ENCODE measurements around the gene SLC48A1. TPM values are rescaled to one million over a fixed set of nuclear protein-coding genes. Genes with fewer than 3 reads are reported as not detected.

The SLC48A1 gene
- total and polyA plus RNA-seq, 2 donors (not counting 1 experiment from before 2014, with no cell fraction given): 9.0 to 18.7 TPM

GRCh38 chr12:47735649-47736048 is 37.4 kb upstream of the SLC48A1 start:
- no peaks in the 10 kb centered on the region for H3K9me3 ChIP-seq (ENCODE audit: control insufficient read depth, insufficient read depth, low read depth, low read length)
- TF ChIP-seq CTCF (conservative IDR thresholded peaks at IDR 0.05 in 1 of 2, IDR thresholded peaks at IDR 0.05 in 1 of 2; ENCODE audit: low read depth in 1 of 2, low read length in 2 of 2) (no peak), EZH2 (IDR thresholded peaks at IDR 0.05; ENCODE audit: low read length, missing control alignments) (no peak)
- H3K27ac ChIP-seq (ENCODE audit: insufficient read depth, low read length): no peak overlapping the region
- H3K4me1 ChIP-seq (ENCODE audit: control insufficient read depth, extremely low read depth, insufficient read depth, low read length): peaks cover 18% of the 10 kb centered on the region
- H4K20me1 ChIP-seq (ENCODE audit: control insufficient read depth, extremely low read depth, insufficient read depth, low read length): no peaks in the 10 kb centered on the region
- no peaks in the 10 kb centered on the region for H3K79me2 ChIP-seq (ENCODE audit: control insufficient read depth, insufficient read depth, low read length)
- peak in 1 of 2 donors; percentile 25 for DNase-seq (ENCODE audit: low read depth in 2 of 2)
- H3K27me3 ChIP-seq (ENCODE audit: control insufficient read depth, insufficient read depth, low read length): no peaks in the 10 kb centered on the region
- H2AFZ ChIP-seq (ENCODE audit: low read length): no peak overlapping the region
- no peak overlapping the region for H3K4me3 ChIP-seq (replicated peaks in 1 of 4; ENCODE audit: control extremely low read depth in 1 of 4, insufficient read depth in 1 of 4, low read depth in 3 of 4, low read length in 4 of 4)
- H3K9ac ChIP-seq (ENCODE audit: insufficient read depth, low read length): no peak overlapping the region
- H3K36me3 ChIP-seq (ENCODE audit: control insufficient read depth, insufficient read depth, low read length): no peaks in the 10 kb centered on the region
- no peak overlapping the region for H3K4me2 ChIP-seq (ENCODE audit: extremely low read depth, insufficient read depth, low read length)

- Histone ChIP-seq H3K27me3 (ENCODE audit: control insufficient read depth, insufficient read depth, low read length) (no peaks in the 10 kb centered on the region), H3K36me3 (ENCODE audit: control insufficient read depth, insufficient read depth, low read length) (no peaks in the 10 kb centered on the region), H3K4me2 (ENCODE audit: extremely low read depth, insufficient read depth, low read length) (no peak overlapping the region), H3K9me3 (ENCODE audit: control insufficient read depth, insufficient read depth, low read depth, low read length) (no peaks in the 10 kb centered on the region), H3K4me1 (ENCODE audit: control insufficient read depth, extremely low read depth, insufficient read depth, low read length) (peaks cover 18% of the 10 kb centered on the region), H3K79me2 (ENCODE audit: control insufficient read depth, insufficient read depth, low read length) (no peaks in the 10 kb centered on the region), H4K20me1 (ENCODE audit: control insufficient read depth, extremely low read depth, insufficient read depth, low read length) (no peaks in the 10 kb centered on the region), H2AFZ (ENCODE audit: low read length) (no peak overlapping the region), H3K27ac (ENCODE audit: insufficient read depth, low read length) (no peak overlapping the region), H3K9ac (ENCODE audit: insufficient read depth, low read length) (no peak overlapping the region), H3K4me3 (replicated peaks in 1 of 4; ENCODE audit: control extremely low read depth in 1 of 4, insufficient read depth in 1 of 4, low read depth in 3 of 4, low read length in 4 of 4) (no peak overlapping the region)
- DNase-seq (ENCODE audit: low read depth in 2 of 2): no peak
- TF ChIP-seq EZH2 (IDR thresholded peaks at IDR 0.05; ENCODE audit: low read length, missing control alignments): no peak
- TF ChIP-seq CTCF (conservative IDR thresholded peaks at IDR 0.05 in 1 of 2, IDR thresholded peaks at IDR 0.05 in 1 of 2; ENCODE audit: low read depth in 1 of 2, low read length in 2 of 2): no peak
These were observed 36.8 kb upstream of the SLC48A1 start for GRCh38 chr12:47736216-47736615.

- peaks cover 18% of the 10 kb centered on the region for H3K4me1 ChIP-seq (ENCODE audit: control insufficient read depth, extremely low read depth, insufficient read depth, low read length)
- TF ChIP-seq EZH2 (IDR thresholded peaks at IDR 0.05; ENCODE audit: low read length, missing control alignments) (no peak), CTCF (conservative IDR thresholded peaks at IDR 0.05 in 1 of 2, IDR thresholded peaks at IDR 0.05 in 1 of 2; ENCODE audit: low read depth in 1 of 2, low read length in 2 of 2) (no peak)
- H2AFZ ChIP-seq (ENCODE audit: low read length): peak overlapping the region; percentile 77
- peak overlapping the region; percentile 78 for H3K4me2 ChIP-seq (ENCODE audit: extremely low read depth, insufficient read depth, low read length)
- no peaks in the 10 kb centered on the region for H3K36me3 ChIP-seq (ENCODE audit: control insufficient read depth, insufficient read depth, low read length)
- no peak overlapping the region for H3K9ac ChIP-seq (ENCODE audit: insufficient read depth, low read length)
- H3K79me2 ChIP-seq (ENCODE audit: control insufficient read depth, insufficient read depth, low read length): no peaks in the 10 kb centered on the region
- DNase-seq (ENCODE audit: low read depth in 2 of 2): peak; percentile 31 to 93
- no peaks in the 10 kb centered on the region for H3K27me3 ChIP-seq (ENCODE audit: control insufficient read depth, insufficient read depth, low read length)
- peak overlapping the region in 1 of 4 experiments; percentile 31 for H3K4me3 ChIP-seq (replicated peaks in 1 of 4; ENCODE audit: control extremely low read depth in 1 of 4, insufficient read depth in 1 of 4, low read depth in 3 of 4, low read length in 4 of 4)
- no peaks in the 10 kb centered on the region for H4K20me1 ChIP-seq (ENCODE audit: control insufficient read depth, extremely low read depth, insufficient read depth, low read length)
- no peaks in the 10 kb centered on the region for H3K9me3 ChIP-seq (ENCODE audit: control insufficient read depth, insufficient read depth, low read depth, low read length)
- H3K27ac ChIP-seq (ENCODE audit: insufficient read depth, low read length): peak overlapping the region; percentile 39
These were observed 36.0 kb upstream of the SLC48A1 start for GRCh38 chr12:47736877-47737676.
